ENCODE results near the gene JOSD1.

DNA sequence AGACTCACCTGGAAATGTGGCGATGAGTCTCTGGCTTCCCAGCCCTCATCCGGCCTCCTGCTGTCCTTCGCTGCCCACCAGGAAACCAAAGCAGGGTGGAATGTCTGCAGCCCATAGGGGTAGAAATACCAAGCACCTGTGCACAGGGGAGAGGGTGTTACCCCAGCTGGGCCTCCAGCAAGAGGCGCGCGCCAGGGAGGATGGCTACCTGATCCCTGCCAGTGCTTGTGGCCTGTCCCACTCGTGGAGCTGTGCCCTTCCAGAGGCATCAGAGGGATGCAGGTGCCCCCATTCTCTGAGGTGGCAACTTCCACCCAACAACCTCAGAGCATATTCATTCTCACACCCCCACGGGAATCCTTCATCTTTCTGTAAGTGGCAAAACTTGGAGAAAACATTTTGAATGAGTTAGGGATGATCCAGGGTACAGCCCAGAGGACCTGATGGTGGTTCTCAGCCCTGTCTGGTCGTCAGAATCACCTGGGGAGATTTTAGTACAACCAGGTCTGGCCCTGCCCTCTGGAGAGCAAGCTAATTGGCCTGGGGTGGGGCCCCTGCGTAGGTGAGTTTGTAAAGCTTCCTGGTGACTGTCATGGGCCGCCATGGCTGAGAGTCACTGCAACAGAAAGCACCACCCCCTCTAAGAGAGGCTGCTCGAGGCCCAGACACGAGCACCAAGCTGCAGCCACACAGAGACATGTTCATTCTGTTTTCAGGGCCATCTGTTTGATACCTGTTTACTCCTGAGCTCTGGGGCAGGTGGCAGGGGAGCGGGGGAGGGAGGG is 45.1 kb upstream of the JOSD1 start:
- TF ChIP-seq, protein P1, sequence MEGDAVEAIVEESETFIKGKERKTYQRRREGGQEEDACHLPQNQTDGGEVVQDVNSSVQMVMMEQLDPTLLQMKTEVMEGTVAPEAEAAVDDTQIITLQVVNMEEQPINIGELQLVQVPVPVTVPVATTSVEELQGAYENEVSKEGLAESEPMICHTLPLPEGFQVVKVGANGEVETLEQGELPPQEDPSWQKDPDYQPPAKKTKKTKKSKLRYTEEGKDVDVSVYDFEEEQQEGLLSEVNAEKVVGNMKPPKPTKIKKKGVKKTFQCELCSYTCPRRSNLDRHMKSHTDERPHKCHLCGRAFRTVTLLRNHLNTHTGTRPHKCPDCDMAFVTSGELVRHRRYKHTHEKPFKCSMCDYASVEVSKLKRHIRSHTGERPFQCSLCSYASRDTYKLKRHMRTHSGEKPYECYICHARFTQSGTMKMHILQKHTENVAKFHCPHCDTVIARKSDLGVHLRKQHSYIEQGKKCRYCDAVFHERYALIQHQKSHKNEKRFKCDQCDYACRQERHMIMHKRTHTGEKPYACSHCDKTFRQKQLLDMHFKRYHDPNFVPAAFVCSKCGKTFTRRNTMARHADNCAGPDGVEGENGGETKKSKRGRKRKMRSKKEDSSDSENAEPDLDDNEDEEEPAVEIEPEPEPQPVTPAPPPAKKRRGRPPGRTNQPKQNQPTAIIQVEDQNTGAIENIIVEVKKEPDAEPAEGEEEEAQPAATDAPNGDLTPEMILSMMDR (IDR thresholded peaks at IDR 0.05; ENCODE audit: low read length), result no peak
- TF ChIP-seq EZH2 (optimal IDR thresholded peaks at IDR 0.05; ENCODE audit: low read depth, low read length) (no peak), EZH2phosphoT487 (IDR thresholded peaks at IDR 0.05; ENCODE audit: low read length) (no peak)

All from MM.1S (cell line).